HepG2 (cell line): ENCODE measurements around the gene XPO1. TPM values are rescaled to one million over a fixed set of nuclear protein-coding genes. Genes with fewer than 3 reads are reported as not detected.

Experiments
- ASH2L ChIP-seq: fragments of 300-600, 200-600 bp; sonication (generic); IDR thresholded peaks from 2 replicates; pipeline ENCODE4 v1.7.0; 2017; ENCODE audit warnings: low read depth, mild to moderate bottlenecking, moderate library complexity, mixed read lengths, low read length; ENCODE audit not compliant: insufficient read length
- ATF1 ChIP-seq: IDR thresholded peaks from 2 replicates; pipeline ENCODE4 v1.6.1; 2016; ENCODE audit warnings: mild to moderate bottlenecking, control low read depth
- ATF6 ChIP-seq: sonication (generic); formaldehyde crosslinking; conservative IDR thresholded peaks from 2 replicates; pipeline ENCODE4 v1.4.0; 2020; ENCODE audit warnings: missing genetic modification reagents
- CC2D1A ChIP-seq: sonication (generic); formaldehyde crosslinking; IDR thresholded peaks from 2 replicates; pipeline ENCODE4 v1.8.1; 2023; ENCODE audit warnings: mild to moderate bottlenecking, missing genetic modification reagents
- FOXK1 ChIP-seq: sonication (generic); formaldehyde crosslinking; IDR thresholded peaks from 2 replicates; pipeline ENCODE4 v1.4.0; 2020; ENCODE audit warnings: low read depth, missing genetic modification reagents, borderline replicate concordance
- GZF1 ChIP-seq: sonication (generic); formaldehyde crosslinking; IDR thresholded peaks from 2 replicates; pipeline ENCODE4 v1.5.1; 2020; ENCODE audit warnings: mild to moderate bottlenecking, missing genetic modification reagents
- HOXA7 ChIP-seq: sonication (generic); formaldehyde crosslinking; IDR thresholded peaks from 2 replicates; pipeline ENCODE4 v1.8.1; 2022; ENCODE audit warnings: mild to moderate bottlenecking, missing genetic modification reagents, moderate library complexity
- KAT8 ChIP-seq: IDR thresholded peaks from 2 replicates; pipeline ENCODE4 v1.6.1; 2016; ENCODE audit warnings: missing genetic modification reagents, missing compliant biosample characterization
- PLRG1 ChIP-seq: fragments of 450-650 bp; conservative IDR thresholded peaks from 2 replicates; pipeline ENCODE4 v1.6.1; 2016
- ZBTB14 ChIP-seq: sonication (generic); formaldehyde crosslinking; IDR thresholded peaks from 2 replicates; pipeline ENCODE4 v1.4.0; 2020; ENCODE audit warnings: missing genetic modification reagents
- ZFP1 ChIP-seq: IDR thresholded peaks from 2 replicates; pipeline ENCODE4 v1.6.1; 2016
- ZNF275 ChIP-seq: sonication (generic); formaldehyde crosslinking; IDR thresholded peaks from 2 replicates; pipeline ENCODE4 v1.8.0; 2022; ENCODE audit warnings: missing genetic modification reagents, mild to moderate bottlenecking, inconsistent platforms, borderline replicate concordance
- ZNF30 ChIP-seq: sonication (generic); formaldehyde crosslinking; IDR thresholded peaks from 2 replicates; pipeline ENCODE4 v1.5.0; 2020; ENCODE audit warnings: mild to moderate bottlenecking, missing genetic modification reagents
- ZNF496 ChIP-seq: sonication (generic); formaldehyde crosslinking; IDR thresholded peaks from 2 replicates; pipeline ENCODE4 v1.8.1; 2023; ENCODE audit warnings: mild to moderate bottlenecking, moderate library complexity, missing genetic modification reagents; ENCODE audit not compliant: insufficient replicate concordance
- ZNF564 ChIP-seq: sonication (generic); formaldehyde crosslinking; IDR thresholded peaks from 2 replicates; pipeline ENCODE4 v1.8.1; 2023; ENCODE audit warnings: mild to moderate bottlenecking, missing genetic modification reagents
- ZNF570 ChIP-seq: sonication (generic); formaldehyde crosslinking; IDR thresholded peaks from 2 replicates; pipeline ENCODE4 v1.4.0; 2020; ENCODE audit warnings: mild to moderate bottlenecking, missing genetic modification reagents, borderline replicate concordance
- ZNF574 ChIP-seq: sonication (generic); formaldehyde crosslinking; IDR thresholded peaks from 2 replicates; pipeline ENCODE4 v1.4.0; 2020; ENCODE audit warnings: missing genetic modification reagents
- ZSCAN21 ChIP-seq: sonication (generic); formaldehyde crosslinking; IDR thresholded peaks from 2 replicates; pipeline ENCODE4 v1.8.0; 2022; ENCODE audit warnings: mild to moderate bottlenecking, missing genetic modification reagents, moderate library complexity, borderline replicate concordance
- polyA plus RNA-seq, 8 experiments: library from polyadenylated mRNA; depleted of rRNA in 3 of 8; stranded (reverse) in 7 of 8; unstranded in 1 of 8; fragments of >200 nt; fragmentation: Illumina TruSeq in 4 of 8; extraction: Trizol in 4 of 8; gene quantifications; 2 replicates each; pipeline versions ENCODE4 v1.2.1 to v1.2.3, GENCODE V29; 2011 to 2016; ENCODE audit warnings: low read depth in 4 of 8, missing spikeins in 1 of 8, mixed read lengths in 1 of 8; ENCODE audit not compliant: insufficient read depth in 1 of 8
- total RNA-seq, 5 experiments: library from RNA; depleted of rRNA; stranded (reverse); fragments of >200 nt; fragmentation: Illumina TruSeq; extraction: Trizol; gene quantifications; 2 replicates each; pipeline ENCODE4 v1.2.3, GENCODE V29; 2016; ENCODE audit warnings: low read depth in 1 of 5
- TF ChIP-seq, protein P1 (sequence below): sonication (generic); formaldehyde crosslinking; IDR thresholded peaks from 2 replicates; pipeline ENCODE4 v1.4.0; 2020; ENCODE audit warnings: missing genetic modification reagents
- TF ChIP-seq, protein P2 (sequence below): sonication (generic); formaldehyde crosslinking; IDR thresholded peaks from 2 replicates; pipeline ENCODE4 v1.4.0; 2020; ENCODE audit warnings: missing genetic modification reagents

Gene XPO1
- total and polyA plus RNA-seq, 2 of the 13 experiments (the other 11 are each of a cell fraction or from before 2014, with no cell fraction given) = 67.4 to 212 TPM

DNA sequence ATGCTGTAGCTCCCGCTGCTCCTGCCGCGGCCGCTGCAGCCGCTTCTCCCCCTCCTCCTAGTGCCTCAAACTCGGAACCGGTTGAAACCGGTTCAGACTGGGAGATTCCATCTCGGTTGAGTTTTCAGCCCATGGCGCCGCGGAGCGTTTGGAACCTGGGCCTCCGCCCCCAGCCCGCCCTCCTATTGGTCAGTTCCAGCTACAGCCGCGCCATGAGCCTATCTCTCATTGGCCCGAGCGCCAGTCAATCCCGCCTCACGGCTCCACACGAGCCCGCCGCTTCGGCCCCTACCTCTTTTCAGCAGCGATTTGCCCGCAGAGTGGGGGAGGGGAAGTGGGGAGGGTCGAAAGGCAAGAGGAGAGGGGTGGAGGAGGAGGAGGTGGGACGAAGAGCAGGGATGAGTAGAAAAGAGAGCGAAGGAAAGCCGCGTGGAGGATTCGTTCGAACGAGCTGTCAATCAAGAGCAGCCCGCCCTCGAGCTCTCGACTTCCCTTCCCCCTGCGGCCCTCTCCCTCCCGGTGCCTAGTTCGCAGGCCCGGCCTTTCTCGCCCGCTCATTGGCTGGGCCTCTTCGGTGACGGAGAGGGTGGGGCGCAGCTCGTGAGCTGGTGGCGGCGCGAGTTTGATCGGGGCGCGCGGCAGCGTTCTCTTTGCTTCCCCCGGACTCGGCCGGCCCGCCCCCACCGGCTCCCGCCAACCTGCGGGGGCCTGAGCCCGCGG is at the start of gene XPO1 (continued):
- TF ChIP-seq ZNF574 (CRISPR knock-in tag) (peak; percentile 65), ZFP1 (CRISPR knock-in tag) (no peak; the same call in 1 of the 2 replicates), ZNF496 (no peak), ASH2L (peak; percentile 81), KAT8 (CRISPR knock-in tag) (peak; percentile 79), ZBTB14 (CRISPR knock-in tag) (peak; percentile 58), FOXK1 (CRISPR knock-in tag) (peak; percentile 62; the same call in 1 of the 2 replicates), ZNF570 (no peak), ZNF275 (CRISPR knock-in tag) (no peak; the same call in none of the 2 replicates), CC2D1A (CRISPR knock-in tag) (no peak), ZSCAN21 (CRISPR knock-in tag) (peak; percentile 87; the same call in 1 of the 2 replicates), ATF1 (CRISPR knock-in tag) (peak; percentile 88), PLRG1 (no peak), HOXA7 (CRISPR knock-in tag) (no peak), ZNF30 (CRISPR knock-in tag) (no peak), ATF6 (peak; percentile 92), GZF1 (CRISPR knock-in tag) (no peak; the same call in 1 of the 2 replicates), ZNF564 (CRISPR knock-in tag) (no peak; the same call in 1 of the 2 replicates)
- TF ChIP-seq, protein P1, sequence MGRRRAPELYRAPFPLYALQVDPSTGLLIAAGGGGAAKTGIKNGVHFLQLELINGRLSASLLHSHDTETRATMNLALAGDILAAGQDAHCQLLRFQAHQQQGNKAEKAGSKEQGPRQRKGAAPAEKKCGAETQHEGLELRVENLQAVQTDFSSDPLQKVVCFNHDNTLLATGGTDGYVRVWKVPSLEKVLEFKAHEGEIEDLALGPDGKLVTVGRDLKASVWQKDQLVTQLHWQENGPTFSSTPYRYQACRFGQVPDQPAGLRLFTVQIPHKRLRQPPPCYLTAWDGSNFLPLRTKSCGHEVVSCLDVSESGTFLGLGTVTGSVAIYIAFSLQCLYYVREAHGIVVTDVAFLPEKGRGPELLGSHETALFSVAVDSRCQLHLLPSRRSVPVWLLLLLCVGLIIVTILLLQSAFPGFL = no peak
- TF ChIP-seq, protein P2, sequence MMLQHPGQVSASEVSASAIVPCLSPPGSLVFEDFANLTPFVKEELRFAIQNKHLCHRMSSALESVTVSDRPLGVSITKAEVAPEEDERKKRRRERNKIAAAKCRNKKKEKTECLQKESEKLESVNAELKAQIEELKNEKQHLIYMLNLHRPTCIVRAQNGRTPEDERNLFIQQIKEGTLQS (CRISPR knock-in tag) = no peak
